ENCODE measurements around the gene CRAT.

The CRAT gene

GRCh38 chr9:129110740-129111527, at the start of gene CRAT, which contains the start of gene PTPA:
CRAT (minus strand) TSS chr9:129110793; CDS start chr9:129110509, 284 bp downstream.
PTPA (plus strand) TSS chr9:129111415; CDS start chr9:129111601, 186 bp downstream.
- no peak for DNase-seq (ENCODE audit: low read depth, low spot score)

- no peak for DNase-seq (ENCODE audit: low read depth, low spot score)
Observed at GRCh38 chr9:129156163-129156562, 45.6 kb upstream of the CRAT start.

GRCh38 chr9:129154866-129155477, 44.4 kb upstream of the CRAT start:
- no peak for DNase-seq (ENCODE audit: low read depth, low spot score)

GRCh38 chr9:129151469-129151868, 40.9 kb upstream of the CRAT start:
- DNase-seq (ENCODE audit: low read depth, low spot score): no peak

GRCh38 chr9:129150672-129151211, 40.1 kb upstream of the CRAT start:
- no peak for DNase-seq (ENCODE audit: low read depth, low spot score)

GRCh38 chr9:129150122-129150521, 39.5 kb upstream of the CRAT start:
- no peak for DNase-seq (ENCODE audit: low read depth, low spot score)

- no peak for DNase-seq (ENCODE audit: low read depth, low spot score)
Observed at GRCh38 chr9:129149442-129149841, 38.8 kb upstream of the CRAT start.

- no peak for DNase-seq (ENCODE audit: low read depth, low spot score)
Observed at GRCh38 chr9:129148463-129149204, 38.0 kb upstream of the CRAT start.

- no peak for DNase-seq (ENCODE audit: low read depth, low spot score)
Observed at GRCh38 chr9:129146441-129146941, 35.9 kb upstream of the CRAT start.

- peak; percentile 83 for DNase-seq (ENCODE audit: low read depth, low spot score)
Observed at GRCh38 chr9:129145841-129146292, 35.3 kb upstream of the CRAT start.

GRCh38 chr9:129145316-129145715, 34.7 kb upstream of the CRAT start:
- no peak for DNase-seq (ENCODE audit: low read depth, low spot score)

GRCh38 chr9:129143031-129143927, 32.7 kb upstream of the CRAT start:
- peak; percentile 76 for DNase-seq (ENCODE audit: low read depth, low spot score)

- no peak for DNase-seq (ENCODE audit: low read depth, low spot score)
Observed at GRCh38 chr9:129142138-129142935, 31.7 kb upstream of the CRAT start.

GRCh38 chr9:129141066-129142041, 30.8 kb upstream of the CRAT start:
- no peak for DNase-seq (ENCODE audit: low read depth, low spot score)

- DNase-seq (ENCODE audit: low read depth, low spot score): no peak
Observed at GRCh38 chr9:129140397-129141065, 29.9 kb upstream of the CRAT start.

GRCh38 chr9:129139993-129140396, 29.4 kb upstream of the CRAT start:
- peak; percentile 94 for DNase-seq (ENCODE audit: low read depth, low spot score)

GRCh38 chr9:129139233-129139992, 28.8 kb upstream of the CRAT start:
- DNase-seq (ENCODE audit: low read depth, low spot score): peak; percentile 71
